RPMI7951 (cell line): ENCODE measurements around the gene ACTR6. TPM values are rescaled to one million over a fixed set of nuclear protein-coding genes. Genes with fewer than 3 reads are reported as not detected.

Experiments used
- DNase-seq: peaks from one replicate; pipeline ENCODE4 v3.0.0-alpha.2; 2012; ENCODE audit warnings: low read depth
- total RNA-seq: library from RNA; depleted of rRNA; stranded (reverse); fragments of >200 nt; shearing (Covaris generic); gene quantifications from 2 replicates; pipeline ENCODE4 v1.2.3, GENCODE V29; 2014; rRNA removed

ACTR6 gene
- total RNA-seq, 1 experiment from 2014 or later, result 32.0 TPM

DNA sequence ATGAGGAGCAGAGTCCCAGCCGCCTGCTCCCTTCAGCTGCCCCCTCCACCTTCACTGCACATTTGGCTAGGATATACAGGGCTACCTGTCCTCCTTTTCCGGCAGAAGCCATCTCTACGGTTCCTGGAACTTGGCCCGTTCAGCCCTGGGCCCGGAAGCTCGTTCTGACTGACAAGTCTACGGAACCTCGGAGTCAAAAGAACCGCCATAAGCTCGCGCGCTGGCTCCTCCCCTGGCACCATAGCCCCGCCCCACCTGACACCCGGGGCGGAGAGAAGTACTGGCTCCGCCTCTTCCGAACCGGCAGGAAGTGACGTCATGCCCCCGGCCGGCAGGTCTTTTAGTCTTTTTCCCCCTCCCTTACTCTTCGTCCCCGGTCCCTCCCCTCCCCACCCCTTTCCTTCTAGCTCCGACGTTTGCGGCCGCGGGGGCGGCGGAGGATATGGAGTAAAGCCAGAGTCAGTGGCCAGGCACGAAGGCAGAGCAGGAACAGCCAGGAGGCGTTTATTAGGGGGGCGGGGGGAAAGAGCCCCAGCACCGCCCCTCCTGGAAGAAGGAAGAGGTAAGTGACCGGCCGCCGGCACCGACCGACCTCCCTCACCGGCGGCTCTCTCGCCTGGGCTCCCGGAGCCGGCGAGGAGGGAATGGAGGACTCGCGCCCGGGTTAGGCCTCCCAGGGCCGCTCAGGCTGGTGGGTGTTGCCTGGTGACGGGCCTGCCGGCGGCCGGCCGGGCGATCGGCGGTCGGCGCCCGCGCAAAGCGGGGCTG, 66.4 kb downstream of the ACTR6 start, which contains the start of the genes DEPDC4 and SCYL2:
Gene DEPDC4, minus strand, starts transcription at position 245 of the 768 bp plus-strand sequence. Its CDS starts 3 bp downstream, at position 242.
Gene SCYL2, plus strand, starts transcription at position 343 of the 768 bp plus-strand sequence. CDS start 15,794 bp downstream, outside the sequence.
- DNase-seq, result peak; percentile 94

DNA sequence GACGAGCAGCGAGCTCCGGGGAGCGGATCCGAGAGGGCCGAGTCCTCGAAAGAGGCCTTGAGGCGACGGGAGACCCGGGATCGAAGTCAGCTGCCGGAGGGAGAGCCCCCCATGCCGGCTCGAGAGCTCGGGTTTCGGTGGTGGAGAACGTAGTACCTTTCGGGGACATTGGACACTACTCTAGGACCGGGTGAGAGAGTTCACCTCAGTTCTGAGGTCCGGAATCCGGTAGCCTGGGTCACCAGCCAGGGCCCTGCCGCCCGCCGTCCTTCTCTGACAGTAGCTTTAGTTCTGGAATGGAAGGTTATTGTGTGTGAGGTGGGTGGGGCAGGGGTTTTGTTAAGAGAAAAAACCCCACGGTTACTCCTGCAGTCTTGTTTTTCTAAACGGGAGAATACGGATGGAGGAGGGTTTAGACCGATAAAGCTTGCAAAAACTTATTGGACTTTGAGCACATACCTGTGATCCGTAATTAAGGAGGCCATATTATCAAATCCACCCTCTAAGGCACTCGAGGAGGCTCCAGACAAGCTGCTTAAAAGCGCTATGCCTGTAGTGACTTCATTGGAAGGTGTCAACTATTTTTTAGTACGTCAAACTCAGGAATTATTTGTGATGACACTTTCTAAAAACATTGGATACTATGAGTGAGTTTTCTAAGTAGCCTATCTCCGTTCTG, 67.1 kb downstream of the ACTR6 start:
- DNase-seq, result peak; percentile 3

DNA sequence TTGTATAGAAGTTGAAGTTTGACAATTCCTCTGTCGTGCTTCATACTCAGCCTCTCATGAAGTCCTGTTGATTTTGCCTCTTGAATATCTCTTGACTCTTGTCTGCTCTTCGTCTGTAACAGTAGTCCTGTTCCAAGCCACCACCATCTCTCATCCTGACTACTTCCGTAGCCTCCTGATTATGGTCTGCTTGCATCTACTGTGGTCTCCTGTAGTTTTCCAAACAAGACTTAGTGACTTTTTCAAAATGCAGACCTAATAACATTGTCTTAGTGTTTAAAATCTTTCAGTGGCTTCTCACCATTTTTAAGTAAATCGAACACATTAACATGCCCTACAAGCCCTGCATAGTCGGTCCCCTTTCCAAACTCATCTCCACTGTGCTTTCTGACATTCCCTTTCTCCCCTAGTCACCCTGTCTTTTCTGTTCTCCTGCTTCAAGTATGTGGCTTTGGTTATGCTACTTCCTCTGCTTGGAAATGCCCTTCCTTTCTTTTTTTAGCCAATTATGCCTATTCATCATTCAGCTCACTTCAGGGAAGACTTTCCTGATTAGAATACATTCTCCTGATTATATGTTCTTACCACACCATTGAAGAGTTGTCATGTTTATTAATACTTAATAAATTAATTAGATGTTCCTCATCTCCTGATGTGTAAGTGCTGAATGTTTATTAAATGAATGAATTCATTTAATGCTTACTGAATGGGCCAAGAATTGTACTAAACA, 68.4 kb downstream of the ACTR6 start:
- DNase-seq, result peak; percentile 4

GRCh38 chr12:100273782-100274181, 73.2 kb downstream of the ACTR6 start:
- DNase-seq, result no peak

Other genes with a start within 250 kb of the ACTR6 start
- gene ANKS1B, start 215.9 kb upstream of the ACTR6 start, total RNA-seq, result not detected in 2 replicates
- 23.1 and 27.6 TPM in 2 replicates for gene BLTP3B, start 57.9 kb upstream of the ACTR6 start, total RNA-seq
- 2.3 and 4.2 TPM in 2 replicates for gene DEPDC4, start 66.3 kb downstream of the ACTR6 start, total RNA-seq
- 35.1 and 37.1 TPM in 2 replicates for gene SCYL2, start 66.4 kb downstream of the ACTR6 start, total RNA-seq
- gene SLC17A8, start 156.3 kb downstream of the ACTR6 start, total RNA-seq, result not detected in 2 replicates